ENCODE results near the gene SUSD6. TPM values are rescaled to one million over a fixed set of nuclear protein-coding genes. Genes with fewer than 3 reads are reported as not detected.
"Not testable (repeated sequence)": the region's sequence is repeated elsewhere in the genome, so short reads cannot be mapped to it uniquely, and the experiment has no call there.

The SUSD6 gene
- total RNA-seq, 1 experiment from 2014 or later, result 3.7 TPM

GRCh38 chr14:69647213-69647612 lies 35.8 kb downstream of the SUSD6 start:
- Histone ChIP-seq H3K4me2 (ENCODE audit: insufficient read depth, insufficient read length, low read length) (no peak overlapping the region), H4K20me1 (ENCODE audit: control insufficient read depth, insufficient read depth, insufficient read length) (no peaks in the 10 kb centered on the region), H3K56ac (ENCODE audit: insufficient read length, low read depth, low read length) (no peak overlapping the region), H3K27me3 (ENCODE audit: insufficient read depth, low read length) (no peaks in the 10 kb centered on the region), H3K4me1 (ENCODE audit: insufficient read depth, low read length) (no peaks in the 10 kb centered on the region; the same call in 1 of the 2 replicates), H3K9me3 (ENCODE audit: control insufficient read depth, low read depth, low read length) (no peaks in the 10 kb centered on the region), H4K91ac (ENCODE audit: insufficient read length, low read depth, low read length) (no peak overlapping the region), H3K23me2 (ENCODE audit: insufficient read length, low read depth, low read length, poor library complexity, severe bottlenecking) (no peaks in the 10 kb centered on the region), H4K5ac (ENCODE audit: insufficient read length, low read depth, low read length) (no peak overlapping the region), H3K14ac (ENCODE audit: insufficient read depth, low read length) (no peak overlapping the region), H2BK5ac (ENCODE audit: insufficient read length, low read length) (no peak overlapping the region), H2BK120ac (ENCODE audit: low read depth, low read length, poor library complexity, severe bottlenecking) (no peak overlapping the region), H3K79me1 (ENCODE audit: insufficient read depth, low read depth, low read length, poor library complexity, severe bottlenecking) (no peaks in the 10 kb centered on the region), H4K8ac (replicated peaks; ENCODE audit: insufficient read length, low read depth, low read length) (no peak overlapping the region), H2AK5ac (ENCODE audit: insufficient read length, low read length) (no peak overlapping the region), H2BK12ac (ENCODE audit: insufficient read length, low read depth, low read length) (no peak overlapping the region), H3K9ac (ENCODE audit: extremely low read depth, insufficient read length, low read length) (no peak overlapping the region), H3T11ph (ENCODE audit: low read length) (no peak overlapping the region), H3K18ac (ENCODE audit: insufficient read length, low read depth, low read length) (no peak overlapping the region), H3K23ac (ENCODE audit: insufficient read length, low read depth, low read length) (no peak overlapping the region), H3K4ac (ENCODE audit: low read depth, low read length) (no peak overlapping the region), H2BK15ac (ENCODE audit: low read depth, low read length) (no peak overlapping the region), H3K27ac (ENCODE audit: insufficient read length, low read depth, low read length) (no peak overlapping the region), H2AFZ (ENCODE audit: low read length) (no peak overlapping the region), H3K79me2 (ENCODE audit: insufficient read depth, low read length) (no peaks in the 10 kb centered on the region), H2BK20ac (ENCODE audit: low read depth, low read length, poor library complexity, severe bottlenecking) (no peak overlapping the region)
- peaks cover 10 to 12% of the 10 kb centered on the region in 2 experiments for H3K9me3 Mint-ChIP-seq
- no peak overlapping the region; a peak in 1 of 5 replicates for H3K4me3 Mint-ChIP-seq
- no peaks in the 10 kb centered on the region for H3K27me3 Mint-ChIP-seq (ENCODE audit: low read depth)
- DNase-seq, result no peak
- WGBS (ENCODE audit: extremely low coverage, insufficient read length, low lambda C conversion rate), result no CpG with 5 or more reads among the region's 2 CpGs
- TF ChIP-seq, protein P1, sequence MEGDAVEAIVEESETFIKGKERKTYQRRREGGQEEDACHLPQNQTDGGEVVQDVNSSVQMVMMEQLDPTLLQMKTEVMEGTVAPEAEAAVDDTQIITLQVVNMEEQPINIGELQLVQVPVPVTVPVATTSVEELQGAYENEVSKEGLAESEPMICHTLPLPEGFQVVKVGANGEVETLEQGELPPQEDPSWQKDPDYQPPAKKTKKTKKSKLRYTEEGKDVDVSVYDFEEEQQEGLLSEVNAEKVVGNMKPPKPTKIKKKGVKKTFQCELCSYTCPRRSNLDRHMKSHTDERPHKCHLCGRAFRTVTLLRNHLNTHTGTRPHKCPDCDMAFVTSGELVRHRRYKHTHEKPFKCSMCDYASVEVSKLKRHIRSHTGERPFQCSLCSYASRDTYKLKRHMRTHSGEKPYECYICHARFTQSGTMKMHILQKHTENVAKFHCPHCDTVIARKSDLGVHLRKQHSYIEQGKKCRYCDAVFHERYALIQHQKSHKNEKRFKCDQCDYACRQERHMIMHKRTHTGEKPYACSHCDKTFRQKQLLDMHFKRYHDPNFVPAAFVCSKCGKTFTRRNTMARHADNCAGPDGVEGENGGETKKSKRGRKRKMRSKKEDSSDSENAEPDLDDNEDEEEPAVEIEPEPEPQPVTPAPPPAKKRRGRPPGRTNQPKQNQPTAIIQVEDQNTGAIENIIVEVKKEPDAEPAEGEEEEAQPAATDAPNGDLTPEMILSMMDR (conservative IDR thresholded peaks at IDR 0.05), result no peak
- peaks cover 30 to 35% of the 10 kb centered on the region in 2 experiments for H3K4me1 Mint-ChIP-seq
- peak overlapping the region in 1 of 3 experiments; percentile 28; a peak in 2 of 7 replicates for H3K27ac Mint-ChIP-seq
- H3K36me3 Mint-ChIP-seq (ENCODE audit: insufficient read depth in 1 of 3, low read depth in 3 of 3), result peaks cover 6 to 10% (median 9%) of the 10 kb centered on the region in 3 experiments

GRCh38 chr14:69647642-69648041 lies 36.2 kb downstream of the SUSD6 start:
- H2AFZ ChIP-seq (ENCODE audit: low read length); H2BK5ac ChIP-seq (ENCODE audit: insufficient read length, low read length); H3K56ac ChIP-seq (ENCODE audit: insufficient read length, low read depth, low read length); H2BK120ac ChIP-seq (ENCODE audit: low read depth, low read length, poor library complexity, severe bottlenecking); H3K23me2 ChIP-seq (ENCODE audit: insufficient read length, low read depth, low read length, poor library complexity, severe bottlenecking); H3K27me3 ChIP-seq (ENCODE audit: insufficient read depth, low read length); H4K5ac ChIP-seq (ENCODE audit: insufficient read length, low read depth, low read length); H4K20me1 ChIP-seq (ENCODE audit: control insufficient read depth, insufficient read depth, insufficient read length); H3K4me3 Mint-ChIP-seq; H3K14ac ChIP-seq (ENCODE audit: insufficient read depth, low read length); H3K9me3 Mint-ChIP-seq; H3K27ac Mint-ChIP-seq; H2BK20ac ChIP-seq (ENCODE audit: low read depth, low read length, poor library complexity, severe bottlenecking); H3K36me3 Mint-ChIP-seq (ENCODE audit: insufficient read depth in 1 of 3, low read depth in 3 of 3); H3K9ac ChIP-seq (ENCODE audit: extremely low read depth, insufficient read length, low read length); H4K8ac ChIP-seq (replicated peaks; ENCODE audit: insufficient read length, low read depth, low read length); H2AK5ac ChIP-seq (ENCODE audit: insufficient read length, low read length); H3K23ac ChIP-seq (ENCODE audit: insufficient read length, low read depth, low read length); H3K27ac ChIP-seq (ENCODE audit: insufficient read length, low read depth, low read length); DNase-seq; H2BK12ac ChIP-seq (ENCODE audit: insufficient read length, low read depth, low read length); H3K79me1 ChIP-seq (ENCODE audit: insufficient read depth, low read depth, low read length, poor library complexity, severe bottlenecking); H3K4me2 ChIP-seq (ENCODE audit: insufficient read depth, insufficient read length, low read length); H4K91ac ChIP-seq (ENCODE audit: insufficient read length, low read depth, low read length); H3T11ph ChIP-seq (ENCODE audit: low read length); H2BK15ac ChIP-seq (ENCODE audit: low read depth, low read length); H3K27me3 Mint-ChIP-seq (ENCODE audit: low read depth); H3K79me2 ChIP-seq (ENCODE audit: insufficient read depth, low read length); H3K4me1 ChIP-seq (ENCODE audit: insufficient read depth, low read length); H3K9me3 ChIP-seq (ENCODE audit: control insufficient read depth, low read depth, low read length); H3K18ac ChIP-seq (ENCODE audit: insufficient read length, low read depth, low read length); H3K4ac ChIP-seq (ENCODE audit: low read depth, low read length): not testable (repeated sequence)
- peaks cover 30 to 35% of the 10 kb centered on the region in 2 experiments for H3K4me1 Mint-ChIP-seq
- no CpG with 5 or more reads among the region's 11 CpGs for WGBS (ENCODE audit: extremely low coverage, insufficient read length, low lambda C conversion rate)
